Measurements from ENCODE around the gene SLC6A9. TPM values are rescaled to one million over a fixed set of nuclear protein-coding genes. Genes with fewer than 3 reads are reported as not detected.

Gene SLC6A9
- total and polyA plus RNA-seq, 2 of the 8 experiments (the other 6 are each of a cell fraction or from before 2014, with no cell fraction given): 20.2 to 24.2 TPM

GRCh38 chr1:43984855-43985254 lies 46.4 kb downstream of the SLC6A9 start (continued):
- TF ChIP-seq, protein P1, sequence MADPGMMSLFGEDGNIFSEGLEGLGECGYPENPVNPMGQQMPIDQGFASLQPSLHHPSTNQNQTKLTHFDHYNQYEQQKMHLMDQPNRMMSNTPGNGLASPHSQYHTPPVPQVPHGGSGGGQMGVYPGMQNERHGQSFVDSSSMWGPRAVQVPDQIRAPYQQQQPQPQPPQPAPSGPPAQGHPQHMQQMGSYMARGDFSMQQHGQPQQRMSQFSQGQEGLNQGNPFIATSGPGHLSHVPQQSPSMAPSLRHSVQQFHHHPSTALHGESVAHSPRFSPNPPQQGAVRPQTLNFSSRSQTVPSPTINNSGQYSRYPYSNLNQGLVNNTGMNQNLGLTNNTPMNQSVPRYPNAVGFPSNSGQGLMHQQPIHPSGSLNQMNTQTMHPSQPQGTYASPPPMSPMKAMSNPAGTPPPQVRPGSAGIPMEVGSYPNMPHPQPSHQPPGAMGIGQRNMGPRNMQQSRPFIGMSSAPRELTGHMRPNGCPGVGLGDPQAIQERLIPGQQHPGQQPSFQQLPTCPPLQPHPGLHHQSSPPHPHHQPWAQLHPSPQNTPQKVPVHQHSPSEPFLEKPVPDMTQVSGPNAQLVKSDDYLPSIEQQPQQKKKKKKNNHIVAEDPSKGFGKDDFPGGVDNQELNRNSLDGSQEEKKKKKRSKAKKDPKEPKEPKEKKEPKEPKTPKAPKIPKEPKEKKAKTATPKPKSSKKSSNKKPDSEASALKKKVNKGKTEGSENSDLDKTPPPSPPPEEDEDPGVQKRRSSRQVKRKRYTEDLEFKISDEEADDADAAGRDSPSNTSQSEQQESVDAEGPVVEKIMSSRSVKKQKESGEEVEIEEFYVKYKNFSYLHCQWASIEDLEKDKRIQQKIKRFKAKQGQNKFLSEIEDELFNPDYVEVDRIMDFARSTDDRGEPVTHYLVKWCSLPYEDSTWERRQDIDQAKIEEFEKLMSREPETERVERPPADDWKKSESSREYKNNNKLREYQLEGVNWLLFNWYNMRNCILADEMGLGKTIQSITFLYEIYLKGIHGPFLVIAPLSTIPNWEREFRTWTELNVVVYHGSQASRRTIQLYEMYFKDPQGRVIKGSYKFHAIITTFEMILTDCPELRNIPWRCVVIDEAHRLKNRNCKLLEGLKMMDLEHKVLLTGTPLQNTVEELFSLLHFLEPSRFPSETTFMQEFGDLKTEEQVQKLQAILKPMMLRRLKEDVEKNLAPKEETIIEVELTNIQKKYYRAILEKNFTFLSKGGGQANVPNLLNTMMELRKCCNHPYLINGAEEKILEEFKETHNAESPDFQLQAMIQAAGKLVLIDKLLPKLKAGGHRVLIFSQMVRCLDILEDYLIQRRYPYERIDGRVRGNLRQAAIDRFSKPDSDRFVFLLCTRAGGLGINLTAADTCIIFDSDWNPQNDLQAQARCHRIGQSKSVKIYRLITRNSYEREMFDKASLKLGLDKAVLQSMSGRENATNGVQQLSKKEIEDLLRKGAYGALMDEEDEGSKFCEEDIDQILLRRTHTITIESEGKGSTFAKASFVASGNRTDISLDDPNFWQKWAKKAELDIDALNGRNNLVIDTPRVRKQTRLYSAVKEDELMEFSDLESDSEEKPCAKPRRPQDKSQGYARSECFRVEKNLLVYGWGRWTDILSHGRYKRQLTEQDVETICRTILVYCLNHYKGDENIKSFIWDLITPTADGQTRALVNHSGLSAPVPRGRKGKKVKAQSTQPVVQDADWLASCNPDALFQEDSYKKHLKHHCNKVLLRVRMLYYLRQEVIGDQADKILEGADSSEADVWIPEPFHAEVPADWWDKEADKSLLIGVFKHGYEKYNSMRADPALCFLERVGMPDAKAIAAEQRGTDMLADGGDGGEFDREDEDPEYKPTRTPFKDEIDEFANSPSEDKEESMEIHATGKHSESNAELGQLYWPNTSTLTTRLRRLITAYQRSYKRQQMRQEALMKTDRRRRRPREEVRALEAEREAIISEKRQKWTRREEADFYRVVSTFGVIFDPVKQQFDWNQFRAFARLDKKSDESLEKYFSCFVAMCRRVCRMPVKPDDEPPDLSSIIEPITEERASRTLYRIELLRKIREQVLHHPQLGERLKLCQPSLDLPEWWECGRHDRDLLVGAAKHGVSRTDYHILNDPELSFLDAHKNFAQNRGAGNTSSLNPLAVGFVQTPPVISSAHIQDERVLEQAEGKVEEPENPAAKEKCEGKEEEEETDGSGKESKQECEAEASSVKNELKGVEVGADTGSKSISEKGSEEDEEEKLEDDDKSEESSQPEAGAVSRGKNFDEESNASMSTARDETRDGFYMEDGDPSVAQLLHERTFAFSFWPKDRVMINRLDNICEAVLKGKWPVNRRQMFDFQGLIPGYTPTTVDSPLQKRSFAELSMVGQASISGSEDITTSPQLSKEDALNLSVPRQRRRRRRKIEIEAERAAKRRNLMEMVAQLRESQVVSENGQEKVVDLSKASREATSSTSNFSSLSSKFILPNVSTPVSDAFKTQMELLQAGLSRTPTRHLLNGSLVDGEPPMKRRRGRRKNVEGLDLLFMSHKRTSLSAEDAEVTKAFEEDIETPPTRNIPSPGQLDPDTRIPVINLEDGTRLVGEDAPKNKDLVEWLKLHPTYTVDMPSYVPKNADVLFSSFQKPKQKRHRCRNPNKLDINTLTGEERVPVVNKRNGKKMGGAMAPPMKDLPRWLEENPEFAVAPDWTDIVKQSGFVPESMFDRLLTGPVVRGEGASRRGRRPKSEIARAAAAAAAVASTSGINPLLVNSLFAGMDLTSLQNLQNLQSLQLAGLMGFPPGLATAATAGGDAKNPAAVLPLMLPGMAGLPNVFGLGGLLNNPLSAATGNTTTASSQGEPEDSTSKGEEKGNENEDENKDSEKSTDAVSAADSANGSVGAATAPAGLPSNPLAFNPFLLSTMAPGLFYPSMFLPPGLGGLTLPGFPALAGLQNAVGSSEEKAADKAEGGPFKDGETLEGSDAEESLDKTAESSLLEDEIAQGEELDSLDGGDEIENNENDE (IDR thresholded peaks at IDR 0.05; ENCODE audit: insufficient replicate concordance, low read length): no peak
- TF ChIP-seq GTF2F1 (IDR thresholded peaks at IDR 0.05; ENCODE audit: borderline replicate concordance, low read depth, low read length) (no peak), CBX8 (IDR thresholded peaks at IDR 0.05; ENCODE audit: borderline replicate concordance, low read depth, low read length) (no peak), KDM5A (IDR thresholded peaks at IDR 0.05; ENCODE audit: low read length) (no peak), CHD2 (IDR thresholded peaks at IDR 0.05; ENCODE audit: low read length) (no peak), GABPA (IDR thresholded peaks at IDR 0.05; ENCODE audit: borderline replicate concordance, insufficient read depth, low read length) (no peak), PHF8 (conservative IDR thresholded peaks at IDR 0.05; ENCODE audit: low read depth, low read length) (no peak), SIN3A (conservative IDR thresholded peaks at IDR 0.05 in 1 of 2, IDR thresholded peaks at IDR 0.05 in 1 of 2; ENCODE audit: low read depth in 1 of 2, low read length in 2 of 2) (no peak), TCF12 (IDR thresholded peaks at IDR 0.05; ENCODE audit: low read depth, low read length) (no peak)

Data from H1 (cell line).